HG02970 (cell line): Measurements from ENCODE around the gene GSTA5.
"Not testable (repeated sequence)": the region's sequence is repeated elsewhere in the genome, so short reads cannot be mapped to it uniquely, and the experiment has no call there.

Experiments used
- ATAC-seq: cut with Tn5 transposase; IDR thresholded peaks from one replicate; pipeline ENCODE4 v1.9.1; 2021; ENCODE audit warnings: mild to moderate bottlenecking, moderate library complexity, moderate number of reproducible peaks; ENCODE audit not compliant: unreplicated experiment, low FRiP score

The GSTA5 gene

DNA sequence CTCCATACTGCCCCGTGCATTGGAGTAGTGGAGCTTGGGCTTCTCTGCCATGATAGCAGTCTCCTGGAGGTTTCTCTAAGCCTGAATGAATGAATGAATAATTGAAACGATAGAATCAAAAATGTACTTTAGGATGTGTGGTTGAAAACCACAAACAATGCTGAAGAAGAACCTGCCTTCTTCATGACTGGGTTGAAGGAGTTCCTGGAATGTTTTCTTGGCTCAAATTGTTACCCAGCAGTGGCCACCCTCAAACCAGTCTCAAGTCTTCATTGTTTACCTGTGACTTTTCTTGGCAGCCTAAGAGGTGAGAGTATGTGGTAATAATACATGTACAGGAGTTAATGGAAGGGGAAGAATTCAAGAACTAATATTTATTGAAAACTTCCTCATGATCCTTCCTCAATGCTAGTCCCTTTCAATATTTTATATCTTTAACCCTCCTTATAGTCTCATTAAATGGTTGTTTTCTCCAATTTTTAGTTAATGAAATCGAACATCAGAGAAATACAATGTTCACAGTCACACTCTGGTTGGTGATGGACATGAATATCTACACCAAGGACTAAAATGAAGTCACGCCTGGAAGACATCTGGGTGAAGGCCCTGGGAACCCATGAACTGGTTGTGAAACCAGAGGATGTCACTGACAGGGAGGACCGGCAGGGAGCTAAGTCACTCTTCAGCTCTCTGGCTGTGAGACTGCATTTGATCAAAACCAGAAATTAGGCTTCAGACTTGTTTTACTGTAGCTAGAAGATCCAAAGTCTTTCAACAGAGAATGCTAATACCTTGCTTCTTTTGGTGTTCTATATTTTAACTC lies at the start of gene GSTA5:
Gene GSTA5, minus strand, starts transcription at position 51 of the 823 bp plus-strand sequence.
- no peak for ATAC-seq

DNA sequence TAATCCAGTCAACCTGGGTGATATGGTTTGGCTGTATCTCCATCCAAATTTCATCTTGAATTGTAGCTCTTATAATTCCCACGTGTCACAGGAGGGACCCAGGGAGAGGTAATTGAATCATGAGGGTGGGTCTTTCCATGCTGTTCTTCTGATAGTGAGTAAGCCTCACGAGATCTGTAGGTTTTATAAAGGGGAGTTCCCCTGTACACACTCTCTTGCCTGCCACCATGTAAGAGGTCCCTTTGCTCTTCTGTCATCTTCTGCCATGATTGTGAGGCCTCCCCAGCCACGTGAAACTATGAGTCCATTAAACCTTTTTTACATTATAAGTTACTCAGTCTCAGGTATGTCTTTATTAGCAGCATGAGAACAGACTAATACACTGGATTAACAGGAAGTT lies 49.4 kb upstream of the GSTA5 start:
- ATAC-seq = no peak

DNA sequence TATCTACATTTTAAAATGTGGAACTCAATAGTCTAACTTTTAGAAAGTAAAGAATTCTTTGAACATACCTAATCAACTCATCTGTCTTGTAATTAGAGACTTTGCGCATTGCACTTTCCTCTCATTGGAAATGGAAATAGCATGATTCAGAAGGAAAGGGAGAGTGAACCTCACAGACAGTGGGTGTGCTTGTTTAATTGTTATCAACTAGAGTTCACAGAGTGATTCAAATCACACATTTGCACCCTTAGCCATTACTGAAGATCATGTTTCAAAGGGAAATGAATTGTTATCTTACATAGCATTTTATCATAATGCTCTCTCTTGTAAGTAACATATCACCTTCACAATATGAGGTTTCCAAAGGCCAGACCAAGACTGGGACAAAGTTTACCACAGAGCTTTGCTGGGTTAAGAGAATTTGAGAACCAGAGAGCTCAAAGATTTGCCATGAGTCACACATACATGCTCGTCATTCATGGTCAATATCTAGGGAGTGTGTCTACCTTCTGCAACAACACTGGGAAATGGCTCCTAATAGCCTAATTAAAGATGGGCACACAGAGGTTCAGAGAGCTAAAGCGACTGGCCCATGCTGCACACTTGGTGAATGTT lies 47.4 kb upstream of the GSTA5 start:
- no peak for ATAC-seq

DNA sequence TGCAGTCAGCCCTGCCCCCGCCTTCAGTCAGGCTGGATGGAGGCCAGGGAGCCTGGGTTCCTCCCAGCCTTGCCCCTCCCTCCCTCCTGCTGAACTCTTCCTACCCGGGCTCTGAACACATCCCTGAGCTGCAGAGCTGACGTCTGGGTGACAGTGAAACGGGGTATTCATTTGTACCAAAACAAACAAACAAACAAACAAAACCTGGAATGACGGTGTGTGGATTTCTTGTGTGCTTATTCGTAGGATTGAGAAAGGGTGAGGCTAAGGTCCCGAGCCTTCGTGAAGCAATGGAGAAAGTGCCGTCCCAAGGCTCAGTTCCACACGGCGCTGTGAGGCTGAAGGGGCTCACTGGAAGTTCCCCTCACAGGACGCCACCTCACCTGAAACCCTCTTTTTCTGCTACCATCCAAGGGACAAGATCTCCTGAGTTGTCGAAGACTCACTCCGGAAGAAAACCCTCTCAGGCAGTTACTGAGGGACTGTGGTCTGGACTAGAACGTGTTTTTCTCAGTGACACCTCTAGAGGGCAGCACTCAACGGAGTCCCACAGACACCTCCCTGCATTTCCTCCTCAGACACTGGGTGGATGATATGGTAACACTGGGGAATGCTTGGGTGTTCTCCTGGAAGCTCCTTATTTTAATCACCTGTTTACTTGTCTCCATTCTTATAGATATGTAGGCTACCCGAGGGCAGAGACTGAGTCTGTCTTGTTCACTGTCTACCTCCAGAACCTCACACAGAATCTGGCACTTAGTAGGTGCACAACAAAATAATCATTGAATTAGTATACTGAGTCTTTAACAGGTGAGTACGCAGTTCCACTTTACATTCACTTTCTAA lies 41.6 kb upstream of the GSTA5 start:
- peak; percentile 97 for ATAC-seq

DNA sequence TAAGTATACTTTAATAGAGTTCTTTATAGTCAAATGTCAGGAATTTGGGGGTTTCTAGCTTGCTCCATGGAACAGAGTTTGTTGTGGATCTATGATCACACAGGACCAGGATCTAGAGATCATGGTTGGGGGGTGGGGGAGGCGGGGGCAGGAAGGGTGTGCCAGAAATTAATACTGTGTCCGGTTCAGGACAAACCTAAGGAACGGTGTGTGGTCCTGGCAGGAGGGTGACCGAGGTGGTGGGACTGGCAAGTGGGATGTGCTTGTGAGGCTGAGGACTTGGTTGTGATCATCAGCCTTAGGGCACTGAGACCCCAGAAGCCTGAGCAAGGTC lies 41.0 kb upstream of the GSTA5 start:
- ATAC-seq = no peak

DNA sequence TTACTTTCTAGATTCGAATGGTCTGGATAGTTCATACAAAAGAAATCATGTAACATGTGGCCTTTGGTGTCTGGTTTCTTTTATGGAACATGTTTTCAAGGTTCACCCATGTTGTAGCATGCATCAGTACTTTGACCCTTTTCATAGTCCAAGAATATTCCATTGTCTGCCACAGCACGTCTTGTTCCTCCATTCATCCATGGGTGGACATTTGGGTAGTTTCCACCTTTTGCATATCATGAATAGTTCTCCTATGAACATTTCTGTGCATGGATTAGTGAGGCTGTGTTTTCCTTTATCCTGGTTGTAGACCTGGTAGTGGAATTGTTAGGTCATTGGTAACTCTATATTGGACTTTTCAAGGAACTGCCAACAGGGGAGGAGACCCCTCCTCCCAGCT lies 37.2 kb upstream of the GSTA5 start:
- ATAC-seq = no peak

DNA sequence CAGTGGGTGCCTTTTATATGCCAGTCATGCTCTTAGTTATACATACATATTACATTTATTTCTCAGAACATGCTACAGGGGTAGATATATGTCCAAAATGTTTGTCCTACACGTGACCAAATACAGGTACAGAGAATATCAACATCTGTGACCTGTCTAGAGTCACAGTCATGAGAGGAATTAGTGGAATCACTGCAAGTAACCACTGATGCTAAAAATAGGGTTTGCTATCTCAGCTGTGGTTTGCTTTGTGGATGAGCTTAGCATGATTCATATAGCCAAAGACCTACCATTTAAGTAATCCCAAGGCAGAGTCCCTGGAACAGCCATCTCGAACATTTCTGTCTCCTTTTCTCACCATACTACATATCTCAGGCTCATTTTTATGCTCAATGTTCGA lies 36.6 kb upstream of the GSTA5 start:
- no peak for ATAC-seq

DNA sequence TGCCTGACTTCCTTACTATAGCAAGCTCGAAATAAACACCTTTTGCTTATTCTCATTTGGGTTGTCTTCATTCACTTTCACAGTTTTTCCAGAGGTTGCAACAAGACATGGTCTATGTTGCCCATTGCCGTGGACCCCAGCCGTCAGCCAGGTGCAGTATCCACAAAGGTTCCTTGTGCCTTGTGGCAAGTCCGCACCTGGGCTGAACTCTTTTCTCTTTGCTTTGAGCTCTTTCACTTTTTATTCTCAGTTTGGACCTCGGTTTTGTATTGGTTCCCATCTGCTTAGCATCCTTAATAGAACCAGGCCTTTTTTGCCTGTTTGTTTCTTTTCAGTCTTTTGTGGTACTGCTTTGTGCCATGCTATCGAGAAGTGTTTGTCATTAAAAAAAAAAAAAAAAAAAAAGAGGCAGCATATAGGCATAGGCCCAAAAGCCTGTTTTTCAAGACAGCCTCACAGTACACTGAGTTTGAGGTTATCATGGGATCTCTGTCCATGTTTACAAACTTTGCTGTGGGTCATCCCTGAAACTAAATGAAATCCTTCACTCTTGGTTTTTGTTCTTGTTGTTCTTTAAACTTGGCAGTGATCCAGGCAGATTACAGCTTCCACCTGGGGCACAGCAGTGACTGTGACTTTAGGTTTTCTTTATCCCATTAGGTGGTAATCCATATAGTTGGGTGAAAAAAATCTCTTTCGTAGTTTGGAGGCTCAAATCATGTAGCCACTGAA lies 35.6 kb upstream of the GSTA5 start:
- ATAC-seq = no peak

DNA sequence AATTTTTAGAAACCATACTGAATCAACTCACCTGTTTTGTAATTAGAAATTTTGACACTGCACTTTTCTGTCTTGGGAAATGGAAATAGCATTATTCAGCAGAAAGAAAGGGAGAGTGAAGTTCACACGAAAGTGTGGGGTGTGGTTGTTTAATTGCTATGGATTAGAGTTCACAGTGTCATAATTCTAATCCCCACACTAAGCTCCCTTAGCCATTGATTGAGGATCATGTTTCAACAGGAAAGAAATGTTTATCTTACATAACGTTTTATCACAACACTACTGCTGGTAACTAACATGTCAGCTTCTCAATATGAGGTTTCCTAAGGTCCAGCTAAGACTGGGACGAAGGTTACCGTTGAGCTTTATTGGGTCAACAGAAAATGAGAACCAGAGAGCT lies 31.4 kb upstream of the GSTA5 start:
- ATAC-seq = no peak

DNA sequence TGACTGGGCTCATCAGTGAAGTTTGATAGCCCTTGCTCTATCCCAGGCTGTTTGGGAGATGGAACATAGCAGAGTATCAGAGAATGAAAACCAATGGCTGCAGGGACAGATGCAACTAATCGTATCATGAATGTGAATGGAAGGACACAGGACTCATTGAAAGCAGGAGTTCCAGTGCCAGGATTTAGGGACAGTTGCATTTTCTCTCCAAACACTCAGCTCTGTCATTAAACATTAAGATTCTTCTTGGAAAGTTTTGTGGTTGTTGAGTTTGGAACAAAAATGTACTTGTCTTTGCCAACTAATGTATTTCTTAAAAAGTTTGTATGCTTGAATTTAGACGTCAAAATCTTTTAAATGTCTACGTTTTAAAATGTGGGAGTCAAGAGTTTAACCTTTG lies 31.0 kb upstream of the GSTA5 start:
- no peak for ATAC-seq

DNA sequence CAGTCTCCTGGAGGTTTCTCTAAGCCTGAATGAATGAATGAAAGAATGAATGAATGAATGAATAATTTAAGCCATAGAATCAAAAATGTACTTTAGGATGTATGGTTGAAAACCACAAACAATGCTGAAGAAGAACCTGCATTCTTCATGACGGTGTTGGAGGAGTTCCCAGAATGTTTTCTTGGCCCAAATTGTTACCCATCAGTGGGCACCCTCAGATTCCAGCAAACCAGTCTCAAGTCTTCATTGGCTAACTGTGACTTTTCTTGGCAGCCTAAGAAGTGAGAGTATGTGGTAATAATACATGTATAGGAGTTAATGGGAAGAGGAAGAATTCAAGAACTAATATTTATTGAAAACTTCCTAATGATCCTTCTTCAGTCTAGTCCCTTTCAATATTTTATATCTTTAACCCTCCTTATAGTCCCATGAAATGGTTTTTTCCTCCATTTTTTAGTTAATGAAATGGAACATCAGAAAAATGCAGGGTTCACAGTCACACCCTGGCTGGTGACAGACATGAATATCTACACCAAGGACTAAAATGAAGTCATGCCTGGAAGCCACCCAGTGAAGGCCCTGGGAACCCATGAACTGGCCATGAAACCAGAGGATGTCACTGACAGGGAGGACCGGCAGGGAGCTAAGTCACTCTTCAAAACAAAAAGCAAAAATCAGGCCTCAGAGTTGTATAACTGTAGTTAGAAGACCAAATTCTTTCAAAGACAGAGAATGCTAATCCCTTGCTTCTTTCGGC lies 29.9 kb upstream of the GSTA5 start:
- ATAC-seq = not testable (repeated sequence)

DNA sequence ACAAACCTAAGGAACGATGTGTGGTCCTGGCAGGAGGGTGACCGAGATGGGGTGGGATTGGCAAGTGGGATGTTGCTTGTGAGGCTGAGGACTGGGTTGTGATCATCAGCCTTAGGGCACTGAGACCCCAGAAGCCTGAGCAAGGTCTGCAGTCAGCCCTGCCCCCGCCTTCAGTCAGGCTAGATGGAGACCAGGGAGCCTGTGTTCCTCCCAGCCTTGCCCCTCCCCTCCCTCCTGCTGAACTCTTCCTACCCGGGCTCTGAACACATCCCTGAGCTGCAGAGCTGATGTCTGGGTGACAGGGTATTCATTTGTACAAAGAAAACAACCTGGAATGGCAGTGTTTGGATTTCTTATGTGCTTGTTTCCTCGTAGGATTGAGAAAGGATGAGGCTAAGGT lies 28.3 kb upstream of the GSTA5 start:
- ATAC-seq = not testable (repeated sequence)

DNA sequence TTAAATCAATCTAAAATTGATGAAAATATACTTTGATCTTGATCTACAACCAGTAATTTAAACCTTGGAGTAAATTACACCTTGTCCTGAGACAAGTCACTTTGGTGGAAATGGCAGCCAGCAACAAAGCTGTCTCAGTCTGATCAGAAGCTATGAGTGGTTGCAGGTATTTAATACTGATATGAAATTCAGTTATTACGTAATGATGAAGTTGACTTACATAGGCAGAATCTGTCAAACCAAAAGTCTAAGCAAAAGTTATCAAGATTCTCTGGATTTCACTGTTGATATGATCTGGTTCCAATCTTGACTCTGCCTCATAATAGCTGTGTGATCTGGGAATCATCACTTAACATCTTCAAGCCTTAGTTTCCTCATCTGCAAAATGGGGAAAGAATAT lies 27.6 kb upstream of the GSTA5 start:
- ATAC-seq = no peak

DNA sequence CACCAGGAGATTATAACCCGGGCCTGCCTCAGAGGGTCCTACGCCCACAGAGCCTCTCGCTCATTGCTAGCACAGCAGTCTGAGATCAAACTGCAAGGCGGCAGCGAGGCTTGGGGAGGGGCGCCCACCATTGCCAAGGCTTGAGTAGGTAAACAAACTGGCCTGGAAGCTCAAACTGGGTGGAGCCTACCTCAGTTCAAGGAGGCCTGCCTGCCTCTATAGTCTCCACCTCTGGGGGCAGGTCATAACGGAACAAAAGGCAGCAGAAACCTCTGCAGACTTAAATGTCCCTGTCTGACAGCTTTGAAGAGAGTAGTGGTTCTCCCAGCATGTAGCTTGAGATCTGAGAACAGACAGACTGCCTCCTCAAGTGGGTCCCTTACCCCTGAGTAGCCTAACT lies 20.5 kb upstream of the GSTA5 start:
- not testable (repeated sequence) for ATAC-seq

DNA sequence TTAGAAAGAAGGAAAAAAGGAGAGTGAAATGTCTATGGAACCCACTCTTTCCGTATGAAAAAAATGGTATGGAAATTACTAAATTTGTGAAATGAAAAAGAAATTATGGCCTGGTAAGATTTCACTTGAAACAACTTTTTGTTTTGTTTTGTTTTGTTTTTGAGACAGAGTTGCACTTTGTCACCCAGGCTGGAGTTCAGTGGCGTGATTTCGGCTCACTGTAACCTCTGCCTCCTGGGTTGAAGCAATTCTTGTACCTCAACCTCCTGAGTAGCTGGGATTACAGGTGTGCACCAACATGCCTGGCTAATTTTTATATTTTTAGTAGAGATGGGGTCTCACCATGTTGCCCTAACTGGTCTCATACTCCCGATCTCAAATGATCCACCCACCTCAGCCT lies 17.8 kb upstream of the GSTA5 start:
- no peak for ATAC-seq

DNA sequence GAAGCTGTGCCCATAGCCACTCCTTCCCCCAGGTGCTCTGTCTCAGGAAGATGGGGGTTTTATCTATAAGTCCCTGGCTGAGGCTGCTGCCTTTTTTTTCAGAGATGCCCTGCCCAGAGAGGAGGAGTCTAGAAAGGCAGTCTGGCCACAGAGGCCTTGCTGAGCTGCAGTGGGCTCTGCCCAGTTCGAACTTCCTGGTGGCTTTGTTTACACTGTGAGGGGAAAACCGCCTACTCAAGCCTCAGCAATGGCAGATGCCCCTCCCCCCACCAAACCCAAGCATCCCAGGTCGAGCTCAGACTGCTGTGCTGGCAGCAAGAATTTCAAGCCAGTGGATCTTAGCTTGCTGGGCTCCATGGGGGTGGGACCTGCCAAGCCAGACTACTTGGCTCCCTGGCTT lies 15.5 kb upstream of the GSTA5 start:
- ATAC-seq = not testable (repeated sequence)

DNA sequence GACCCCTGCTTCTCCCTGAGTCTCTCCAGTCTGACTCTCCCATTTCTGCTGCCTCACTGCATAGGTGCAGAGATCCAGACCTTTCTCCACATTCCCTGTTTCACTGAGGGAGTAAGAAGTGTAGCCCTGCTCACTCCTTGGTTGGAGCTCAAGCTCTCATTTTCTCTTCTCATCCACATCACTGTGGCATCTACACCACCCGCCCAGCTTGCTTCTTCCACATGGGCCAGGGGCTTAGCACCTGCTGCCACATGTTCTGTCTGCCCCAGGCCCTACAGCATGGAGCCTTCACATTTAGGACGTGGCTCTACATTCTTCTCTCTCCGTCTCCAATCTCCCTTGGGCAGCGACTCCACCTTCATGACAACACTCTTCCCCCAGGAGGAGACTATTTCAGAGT lies 8.5 kb upstream of the GSTA5 start:
- no peak for ATAC-seq

DNA sequence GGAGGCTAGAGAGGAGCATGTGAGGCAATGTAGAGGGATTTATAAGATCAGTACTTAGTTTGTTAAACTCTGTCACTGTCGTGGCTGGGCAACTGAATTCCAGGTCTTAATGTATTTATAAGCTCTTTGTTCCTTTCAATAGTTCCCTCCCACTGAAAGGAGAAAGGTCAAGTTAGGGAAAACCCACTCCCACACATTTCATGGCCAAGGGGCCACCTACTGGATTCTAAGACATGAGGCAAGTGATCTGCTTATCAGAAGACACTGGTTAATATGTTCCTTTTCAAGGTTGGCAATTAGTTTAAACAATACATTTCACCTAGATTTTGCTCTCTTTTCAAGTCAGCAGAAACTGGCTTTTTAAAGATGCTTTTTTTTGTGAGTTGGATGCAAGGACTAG lies 5.4 kb upstream of the GSTA5 start:
- ATAC-seq = no peak

DNA sequence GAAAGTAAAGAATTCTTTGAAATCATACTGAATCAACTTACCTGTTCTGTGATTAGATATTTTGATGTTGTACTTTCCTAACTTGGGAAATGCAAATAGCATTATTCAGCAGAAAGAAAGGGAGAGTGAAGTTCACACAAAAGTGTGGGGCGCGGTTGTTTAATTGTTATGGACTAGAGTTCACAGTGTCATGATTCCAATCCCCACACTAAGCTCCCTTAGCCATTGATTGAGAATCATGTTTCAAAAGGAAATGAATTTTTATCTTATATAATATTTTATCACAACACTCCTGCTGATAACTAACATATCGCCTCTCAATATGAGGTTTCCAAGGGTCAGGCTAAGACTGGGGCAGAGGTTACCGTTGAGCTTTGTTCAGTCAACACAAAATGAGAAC lies 3.0 kb upstream of the GSTA5 start:
- no peak for ATAC-seq
